AG04449 (cell line): Measurements from ENCODE around the gene SND1.

Source experiments
- CTCF ChIA-PET: fragments of 350-600 bp; formaldehyde crosslinking; extraction: SDS; loops from one replicate; lab custom pipeline; 2021; ENCODE audit warnings: antibody characterized with exemption; lab: Yijun Ruan, JAX
- POLR2A ChIA-PET: fragments of 400-600, 350-600 bp; formaldehyde crosslinking; extraction: SDS; loops from one replicate; lab custom pipeline; 2020; ENCODE audit warnings: antibody characterized with exemption, inconsistent platforms; lab: Yijun Ruan, JAX
- DNase-seq: peaks from one replicate; pipeline ENCODE4 v3.0.0-alpha.2; 2010; ENCODE audit warnings: low read depth, low spot score
- H3K4me3 ChIP-seq: 2 replicates; pipeline ENCODE4 v1.5.1; 2011; ENCODE audit warnings: low read depth, mild to moderate bottlenecking, control low read depth, low read length
- TF ChIP-seq, protein P1 (sequence below): IDR thresholded peaks from one replicate; pipeline ENCODE4 v1.5.1; 2011; ENCODE audit warnings: mild to moderate bottlenecking, moderate library complexity, low read length, control low read depth, inconsistent platforms; ENCODE audit not compliant: insufficient read depth; ENCODE audit errors: missing control alignments

SND1 gene

DNA sequence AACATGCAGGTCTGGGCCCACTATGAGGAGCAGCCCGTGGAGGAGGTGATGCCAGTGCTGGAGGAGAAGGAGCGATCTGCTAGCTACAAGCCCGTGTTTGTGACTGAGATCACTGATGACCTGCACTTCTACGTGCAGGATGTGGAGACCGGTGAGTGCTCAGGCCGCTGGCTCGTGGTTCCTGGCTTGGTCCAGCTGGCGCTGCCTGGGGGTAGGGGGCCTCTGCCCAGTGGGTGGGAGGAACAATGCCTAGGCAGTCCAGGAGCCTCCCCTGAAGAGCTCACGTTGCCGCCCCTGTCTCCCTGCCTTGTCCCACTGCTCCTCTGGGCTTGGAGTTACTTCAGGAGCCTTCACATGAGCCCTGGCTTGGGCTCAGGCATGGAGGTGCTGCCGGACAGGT is 429.4 kb downstream of the SND1 start:
- no peak overlapping the region for H3K4me3 ChIP-seq
- DNase-seq, result no peak
- TF ChIP-seq, protein P1, sequence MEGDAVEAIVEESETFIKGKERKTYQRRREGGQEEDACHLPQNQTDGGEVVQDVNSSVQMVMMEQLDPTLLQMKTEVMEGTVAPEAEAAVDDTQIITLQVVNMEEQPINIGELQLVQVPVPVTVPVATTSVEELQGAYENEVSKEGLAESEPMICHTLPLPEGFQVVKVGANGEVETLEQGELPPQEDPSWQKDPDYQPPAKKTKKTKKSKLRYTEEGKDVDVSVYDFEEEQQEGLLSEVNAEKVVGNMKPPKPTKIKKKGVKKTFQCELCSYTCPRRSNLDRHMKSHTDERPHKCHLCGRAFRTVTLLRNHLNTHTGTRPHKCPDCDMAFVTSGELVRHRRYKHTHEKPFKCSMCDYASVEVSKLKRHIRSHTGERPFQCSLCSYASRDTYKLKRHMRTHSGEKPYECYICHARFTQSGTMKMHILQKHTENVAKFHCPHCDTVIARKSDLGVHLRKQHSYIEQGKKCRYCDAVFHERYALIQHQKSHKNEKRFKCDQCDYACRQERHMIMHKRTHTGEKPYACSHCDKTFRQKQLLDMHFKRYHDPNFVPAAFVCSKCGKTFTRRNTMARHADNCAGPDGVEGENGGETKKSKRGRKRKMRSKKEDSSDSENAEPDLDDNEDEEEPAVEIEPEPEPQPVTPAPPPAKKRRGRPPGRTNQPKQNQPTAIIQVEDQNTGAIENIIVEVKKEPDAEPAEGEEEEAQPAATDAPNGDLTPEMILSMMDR, result no peak
- POLR2A ChIA-PET, result no interaction called here
- CTCF ChIA-PET, result interaction anchor here (1.3 to 1.5 kb wide), 3 partner anchors 10 to 128 kb away, joined by 3 to 5 read pairs (median 3); no protein-coding TSS in a partner anchor

DNA sequence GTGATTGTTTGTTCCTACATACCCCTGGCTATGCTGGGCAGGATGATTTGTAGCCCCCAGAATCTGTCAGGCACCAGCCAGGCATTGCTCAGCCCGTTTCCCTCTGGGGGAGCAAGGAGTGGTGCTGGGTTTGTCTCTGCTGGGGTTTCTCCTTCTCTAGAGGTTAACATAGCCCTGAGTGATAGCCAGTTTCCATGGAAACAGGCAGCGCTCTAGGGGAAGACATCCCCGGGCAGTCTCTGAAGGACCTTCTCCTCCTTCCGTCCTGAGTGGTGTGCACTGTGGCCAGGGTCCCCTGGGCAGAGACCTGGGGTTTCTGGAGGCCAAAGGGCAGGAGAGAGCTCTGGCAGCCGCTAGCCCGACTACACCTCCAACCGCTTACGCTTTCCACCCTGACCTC is 429.8 kb downstream of the SND1 start:
- ChIA-PET POLR2A (no interaction called here), CTCF (interaction anchor here (1.3 to 1.5 kb wide), 4 partner anchors 11 to 127 kb away, joined by 3 to 5 read pairs (median 4); no protein-coding TSS in a partner anchor)
- TF ChIP-seq, protein P1, result no peak
- H3K4me3 ChIP-seq, result no peak overlapping the region
- no peak for DNase-seq

DNA sequence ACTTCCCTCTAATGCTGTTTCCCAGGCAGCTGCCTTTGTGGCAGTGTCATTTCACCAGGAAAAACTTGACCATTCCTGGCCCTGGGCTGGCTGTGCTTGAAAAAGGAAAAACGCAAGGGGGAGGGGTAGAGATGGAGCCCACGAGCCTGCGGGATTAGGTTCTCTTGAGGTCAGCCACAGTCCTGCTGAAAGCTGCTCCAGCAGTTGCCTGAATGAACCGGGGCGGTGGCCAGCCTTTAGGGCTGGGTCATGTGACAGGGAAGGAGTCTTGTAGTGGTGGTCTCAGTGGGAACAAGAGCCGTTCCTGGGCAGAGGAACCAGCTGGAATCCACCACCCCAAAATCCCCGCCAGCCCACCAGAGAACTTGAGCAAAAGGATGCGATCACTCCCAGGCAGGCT is 430.4 kb downstream of the SND1 start:
- no peak for DNase-seq
- POLR2A ChIA-PET, result no interaction called here
- TF ChIP-seq, protein P1, result no peak
- no peak overlapping the region for H3K4me3 ChIP-seq
- CTCF ChIA-PET, result interaction anchor here (1.3 to 1.5 kb wide), 3 partner anchors 15 to 127 kb away, joined by 3 to 5 read pairs (median 4); no protein-coding TSS in a partner anchor

DNA sequence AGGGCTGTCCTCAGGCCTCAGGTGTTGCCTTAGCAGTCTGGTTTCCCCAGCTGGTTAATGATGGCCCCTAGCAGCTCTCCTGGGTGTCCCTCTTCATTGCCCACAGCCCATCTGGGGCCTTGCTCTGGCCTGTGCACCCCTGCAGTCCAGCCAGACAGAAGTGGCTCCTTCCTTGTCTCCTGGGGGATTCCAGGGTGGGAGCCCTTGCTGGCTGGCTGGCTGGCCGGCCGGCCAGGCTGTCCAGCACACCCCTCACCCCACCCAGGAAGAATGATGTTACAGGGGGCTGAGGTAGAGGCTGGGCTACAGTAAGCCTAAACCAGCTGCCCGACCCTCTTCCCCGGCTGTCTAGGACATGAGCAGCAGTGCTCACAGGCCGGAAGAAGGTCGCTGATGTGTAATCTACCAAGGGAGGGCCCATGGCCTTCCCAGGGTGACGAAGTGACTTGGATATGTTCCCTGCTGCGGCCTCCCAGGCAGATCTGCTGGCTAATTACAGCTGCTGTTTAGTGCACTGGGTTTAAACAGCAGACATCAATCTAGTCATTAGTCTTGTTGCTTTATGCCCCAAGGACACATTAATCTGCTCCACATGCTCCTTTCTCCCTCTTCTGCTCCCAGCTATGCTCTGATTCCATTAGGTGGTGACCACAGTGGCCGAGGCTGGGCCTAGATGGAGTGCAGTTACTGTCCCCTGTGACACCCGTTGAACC is 433.1 kb downstream of the SND1 start:
- H3K4me3 ChIP-seq, result no peak overlapping the region
- ChIA-PET CTCF (interaction anchor here (1.0 kb wide), 1 partner anchor 50 kb away, joined by 3 read pairs; no protein-coding TSS in a partner anchor), POLR2A (interaction anchor here (0.5 kb wide), 1 partner anchor 38 kb away, joined by 3 read pairs; no protein-coding TSS in a partner anchor)
- peak; percentile 37 for DNase-seq
- TF ChIP-seq, protein P1, result no peak

DNA sequence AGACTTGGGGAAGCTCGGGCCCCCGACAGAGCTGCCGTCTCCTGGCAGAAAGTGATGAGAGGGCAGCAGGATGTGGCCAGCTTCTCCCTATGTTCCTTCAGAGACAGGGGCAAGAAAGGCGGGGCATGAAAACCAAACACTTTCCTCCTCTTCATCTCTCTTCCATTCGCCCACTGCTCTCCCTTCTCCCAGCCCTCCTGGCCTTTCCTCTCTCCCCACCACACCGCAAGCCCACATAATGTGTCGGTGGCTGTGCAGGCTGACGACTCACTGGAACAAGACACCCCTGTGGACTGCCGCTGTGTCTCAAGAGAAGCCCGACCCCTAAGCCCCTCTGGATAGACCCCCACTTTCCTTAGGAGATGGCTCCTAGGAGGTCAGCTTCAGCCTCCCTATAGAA is 438.5 kb downstream of the SND1 start:
- TF ChIP-seq, protein P1, result no peak
- DNase-seq, result no peak
- H3K4me3 ChIP-seq, result no peak overlapping the region
- ChIA-PET POLR2A (no interaction called here), CTCF (interaction anchor here (3.0 kb wide), 1 partner anchor 382 kb away, joined by 11 read pairs; no protein-coding TSS in a partner anchor)

DNA sequence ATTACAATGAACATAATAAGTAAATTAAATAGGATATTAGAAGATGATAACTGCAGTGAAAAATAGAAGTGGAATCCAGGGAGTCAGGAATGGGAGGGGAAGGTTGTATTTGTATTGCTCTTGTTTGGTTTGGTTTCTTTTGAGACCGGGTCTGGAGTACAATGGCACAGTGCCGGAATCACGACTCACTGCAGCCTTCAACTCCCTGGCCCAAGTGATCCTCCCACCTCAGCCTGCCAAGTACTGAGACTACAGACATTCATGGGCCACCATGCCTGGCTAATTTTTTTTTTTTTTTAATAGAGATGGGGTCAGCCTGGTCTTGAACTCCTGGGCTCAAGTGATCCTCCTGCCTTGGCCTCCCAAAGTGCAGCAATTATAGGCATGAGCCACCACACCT is 439.1 kb downstream of the SND1 start:
- ChIA-PET CTCF (interaction anchor here (1.8 to 3.0 kb wide), 2 partner anchors 11 to 383 kb away, joined by 7 to 11 read pairs; no protein-coding TSS in a partner anchor), POLR2A (no interaction called here)
- TF ChIP-seq, protein P1, result no peak
- DNase-seq, result no peak
- H3K4me3 ChIP-seq, result no peak overlapping the region
